GM12891 (cell line): ENCODE data around the gene KLK3.

Experiments
- POLR2A ChIP-seq: IDR thresholded peaks from 2 replicates; pipeline ENCODE4 v1.6.1; 2011; ENCODE audit warnings: low read depth, low read length, control low read depth
- POLR2AphosphoS5 ChIP-seq: IDR thresholded peaks from 2 replicates; pipeline ENCODE4 v1.6.1; 2011; ENCODE audit warnings: low read depth, low read length, control low read depth

GRCh38 chr19:50830266-50831025 is 24.3 kb upstream of the KLK3 start:
- TF ChIP-seq POLR2A (no peak), POLR2AphosphoS5 (no peak)
